LNCAP (cell line): ENCODE data around the gene DRICH1.

Experiments used
- CTCF ChIP-seq: fragments of 450-650 bp; IDR thresholded peaks from 2 replicates; pipeline ENCODE4 v1.5.1; 2017; ENCODE audit warnings: mild to moderate bottlenecking

DRICH1 gene

GRCh38 chr22:23632178-23632577 lies at the start of gene DRICH1:
DRICH1 (minus strand) TSS chr22:23632321; CDS start chr22:23632023, 298 bp downstream.
- no peak for TF ChIP-seq CTCF

- no peak for TF ChIP-seq CTCF
Observed at GRCh38 chr22:23681026-23681809, 49.1 kb upstream of the DRICH1 start.

- no peak for TF ChIP-seq CTCF
Observed at GRCh38 chr22:23678133-23678532, 46.0 kb upstream of the DRICH1 start.

- TF ChIP-seq CTCF = no peak
Observed at GRCh38 chr22:23677701-23677995, 45.5 kb upstream of the DRICH1 start.

- TF ChIP-seq CTCF = no peak
Observed at GRCh38 chr22:23675502-23676415, 43.6 kb upstream of the DRICH1 start.

GRCh38 chr22:23673826-23674690 lies 41.9 kb upstream of the DRICH1 start:
- TF ChIP-seq CTCF = no peak

- TF ChIP-seq CTCF = no peak
Observed at GRCh38 chr22:23673050-23673620, 41.0 kb upstream of the DRICH1 start.
